T1000 (cell line): Measurements from ENCODE around the gene MAPK12.
A peak's percentile ranks its signal among the peaks of the same experiment; 100 is the strongest.

Experiments used
- DNase-seq: peaks from one replicate; lab custom pipeline; 2025; ENCODE audit warnings: mixed read lengths; lab: John Stamatoyannopoulos, UW

The MAPK12 gene

GRCh38 chr22:50232481-50233151 lies 28.9 kb downstream of the MAPK12 start:
- no peak for DNase-seq

GRCh38 chr22:50229370-50229769 lies 32.1 kb downstream of the MAPK12 start:
- no peak for DNase-seq

GRCh38 chr22:50228366-50228765 lies 33.1 kb downstream of the MAPK12 start:
- DNase-seq: no peak

- DNase-seq: no peak
Observed at GRCh38 chr22:50227579-50228215, 33.8 kb downstream of the MAPK12 start.

GRCh38 chr22:50226875-50227165 lies 34.7 kb downstream of the MAPK12 start:
- DNase-seq: no peak

- DNase-seq: no peak
Observed at GRCh38 chr22:50226063-50226874, 35.2 kb downstream of the MAPK12 start.

GRCh38 chr22:50225200-50225969 lies 36.1 kb downstream of the MAPK12 start:
- no peak for DNase-seq

GRCh38 chr22:50224071-50224470 lies 37.4 kb downstream of the MAPK12 start:
- DNase-seq: no peak

GRCh38 chr22:50222508-50222907 lies 39.0 kb downstream of the MAPK12 start:
- DNase-seq: no peak

GRCh38 chr22:50221410-50222300 lies 39.8 kb downstream of the MAPK12 start:
- no peak for DNase-seq

- no peak for DNase-seq
Observed at GRCh38 chr22:50220603-50221409, 40.7 kb downstream of the MAPK12 start.

GRCh38 chr22:50219800-50220602 lies 41.5 kb downstream of the MAPK12 start:
- DNase-seq: no peak

GRCh38 chr22:50218996-50219727 lies 42.3 kb downstream of the MAPK12 start:
- DNase-seq: peak; percentile 78

- DNase-seq: no peak
Observed at GRCh38 chr22:50218153-50218995, 43.1 kb downstream of the MAPK12 start.

GRCh38 chr22:50217543-50218152 lies 43.8 kb downstream of the MAPK12 start:
- no peak for DNase-seq

- no peak for DNase-seq
Observed at GRCh38 chr22:50216684-50217520, 44.6 kb downstream of the MAPK12 start.
